Breast epithelium (tissue), 3 donors: ENCODE data around the gene ARFRP1.

ENCODE experiments used
- CTCF ChIP-seq, 3 donors: fragments of 450-650 bp; IDR thresholded peaks; one replicate each; pipeline ENCODE4 v1.5.1; 2016 to 2017; ENCODE audit warnings: antibody characterized with exemption in 3 of 3, mild to moderate bottlenecking in 3 of 3, moderate library complexity in 3 of 3
- POLR2A ChIP-seq: fragments of 450-650 bp; IDR thresholded peaks from one replicate; pipeline ENCODE4 v1.6.1; 2016; ENCODE audit warnings: antibody characterized with exemption, mild to moderate bottlenecking, moderate library complexity
- POLR2AphosphoS5 ChIP-seq, 3 donors: sonication (generic); formaldehyde crosslinking; IDR thresholded peaks; one replicate each; pipeline ENCODE4 v1.6.1; 2017; ENCODE audit warnings: antibody characterized with exemption in 3 of 3

GRCh38 chr20:63746751-63747315 lies 39.1 kb upstream of the ARFRP1 start:
- TF ChIP-seq POLR2A (no peak), CTCF (IDR thresholded peaks at IDR 0.05) (no peak), POLR2AphosphoS5 (IDR thresholded peaks at IDR 0.05) (no peak)
